WTC11 (cell line): Measurements from ENCODE around the gene PDE6D. TPM values are rescaled to one million over a fixed set of nuclear protein-coding genes. Genes with fewer than 3 reads are reported as not detected.

Experiments
- ATAC-seq: fragments of 200-7000 bp; cut with Tn5 transposase; 2 replicates; pipeline ENCODE4 v1.10.0; 2021; ENCODE audit warnings: mild to moderate bottlenecking, moderate library complexity
- CTCF ChIA-PET: fragments of 300-600 bp; sonication (Branson Sonifier 250); formaldehyde crosslinking; loops from one replicate; lab custom pipeline; 2021; ENCODE audit warnings: antibody characterized with exemption; lab: Charles Lee
- POLR2A ChIA-PET: fragments of 350-600 bp; sonication (Branson Sonifier 250); formaldehyde crosslinking; loops from one replicate; lab custom pipeline; 2021; ENCODE audit warnings: antibody characterized with exemption; lab: Charles Lee
- DNase-seq: peaks from one replicate; pipeline ENCODE4 v3.0.0; 2021; ENCODE audit warnings: low spot score
- H3K27ac Mint-ChIP-seq: 2 replicates; pipeline ENCODE4 v1.8.0; 2021; ENCODE audit warnings: mixed read lengths
- H3K27me3 Mint-ChIP-seq: 2 replicates; pipeline ENCODE4 v1.8.0; 2021; ENCODE audit warnings: low read depth, mild to moderate bottlenecking, moderate library complexity, mixed read lengths
- H3K36me3 Mint-ChIP-seq: 2 replicates; pipeline ENCODE4 v1.8.0; 2021; ENCODE audit warnings: mixed read lengths
- H3K4me1 Mint-ChIP-seq: 2 replicates; pipeline ENCODE4 v1.8.0; 2022; ENCODE audit warnings: mixed read lengths
- H3K4me3 Mint-ChIP-seq: 2 replicates; pipeline ENCODE4 v1.8.0; 2021; ENCODE audit warnings: mild to moderate bottlenecking, moderate library complexity, mixed read lengths
- H3K9me3 Mint-ChIP-seq: 2 replicates; pipeline ENCODE4 v1.8.0; 2021; ENCODE audit warnings: mixed read lengths
- FOXJ3 ChIP-seq: sonication (generic); formaldehyde crosslinking; IDR thresholded peaks from 2 replicates; pipeline ENCODE4 v1.9.0; 2021; ENCODE audit warnings: missing genetic modification reagents, mild to moderate bottlenecking, borderline replicate concordance
- FOXK1 ChIP-seq: sonication (generic); formaldehyde crosslinking; IDR thresholded peaks from 2 replicates; pipeline ENCODE4 v1.8.0; 2022; ENCODE audit warnings: mild to moderate bottlenecking, moderate library complexity, missing genetic modification reagents
- JUN ChIP-seq: sonication (generic); formaldehyde crosslinking; IDR thresholded peaks from 2 replicates; pipeline ENCODE4 v1.8.0; 2023; ENCODE audit warnings: mild to moderate bottlenecking, missing genetic modification reagents
- MXD4 ChIP-seq: fragments of 250-450 bp; sonication (Bioruptor Pico); IDR thresholded peaks from 2 replicates; pipeline ENCODE4 v1.8.0; 2021; ENCODE audit warnings: mild to moderate bottlenecking, moderate library complexity, borderline replicate concordance
- MYBL2 ChIP-seq: sonication (generic); formaldehyde crosslinking; IDR thresholded peaks from 2 replicates; pipeline ENCODE4 v1.8.1; 2023; ENCODE audit warnings: mild to moderate bottlenecking, moderate library complexity, missing genetic modification reagents
- NFYB ChIP-seq: sonication (generic); formaldehyde crosslinking; conservative IDR thresholded peaks from 2 replicates; pipeline ENCODE4 v1.8.0; 2022; ENCODE audit warnings: low read depth, missing genetic modification reagents
- RELA ChIP-seq: sonication (generic); formaldehyde crosslinking; IDR thresholded peaks from 2 replicates; pipeline ENCODE4 v1.8.1; 2022; ENCODE audit warnings: missing genetic modification reagents, mild to moderate bottlenecking, borderline replicate concordance
- SMAD4 ChIP-seq: sonication (generic); formaldehyde crosslinking; IDR thresholded peaks from 2 replicates; pipeline ENCODE4 v1.8.0; 2022; ENCODE audit warnings: mild to moderate bottlenecking, missing genetic modification reagents
- ZNF121 ChIP-seq: sonication (generic); formaldehyde crosslinking; IDR thresholded peaks from 2 replicates; pipeline ENCODE4 v1.8.0; 2023; ENCODE audit warnings: missing genetic modification reagents
- ZNF138 ChIP-seq: sonication (generic); formaldehyde crosslinking; conservative IDR thresholded peaks from 2 replicates; pipeline ENCODE4 v1.8.1; 2022; ENCODE audit warnings: mild to moderate bottlenecking, moderate library complexity, missing genetic modification reagents
- ZNF416 ChIP-seq: fragments of 250-450 bp; sonication (Bioruptor Pico); IDR thresholded peaks from 2 replicates; pipeline ENCODE4 v1.9.0; 2021; ENCODE audit warnings: mild to moderate bottlenecking, inconsistent platforms
- ZNF423 ChIP-seq: fragments of 250-450 bp; sonication (Bioruptor Pico); IDR thresholded peaks from 2 replicates; pipeline ENCODE4 v2.1.2; 2022; ENCODE audit warnings: mild to moderate bottlenecking, moderate library complexity
- ZNF671 ChIP-seq: fragments of 250-450 bp; sonication (Bioruptor Pico); IDR thresholded peaks from 2 replicates; pipeline ENCODE4 v1.8.0; 2021; ENCODE audit warnings: mild to moderate bottlenecking
- total RNA-seq: library from RNA; stranded (reverse); gene quantifications from 3 replicates; pipeline ENCODE4 v1.2.3, GENCODE V29; 2021
- TF ChIP-seq, protein P1 (sequence below): sonication (generic); formaldehyde crosslinking; IDR thresholded peaks from 2 replicates; pipeline ENCODE4 v1.8.1; 2023; ENCODE audit warnings: mild to moderate bottlenecking, missing genetic modification reagents, borderline replicate concordance
- TF ChIP-seq, protein P2 (sequence below): sonication (generic); formaldehyde crosslinking; IDR thresholded peaks from 2 replicates; pipeline ENCODE4 v1.8.0; 2023; ENCODE audit warnings: missing genetic modification reagents
- TF ChIP-seq, protein P3 (sequence below): sonication (generic); formaldehyde crosslinking; IDR thresholded peaks from 2 replicates; pipeline ENCODE4 v1.8.0; 2023; ENCODE audit warnings: missing genetic modification reagents, mild to moderate bottlenecking, borderline replicate concordance
- TF ChIP-seq, protein P4 (sequence below): fragments of 250-450 bp; sonication (Bioruptor Pico); IDR thresholded peaks from 2 replicates; pipeline ENCODE4 v1.9.0; 2021; ENCODE audit warnings: mild to moderate bottlenecking, borderline replicate concordance

Gene PDE6D
- total RNA-seq, 1 experiment from 2014 or later = 30.2 TPM

DNA sequence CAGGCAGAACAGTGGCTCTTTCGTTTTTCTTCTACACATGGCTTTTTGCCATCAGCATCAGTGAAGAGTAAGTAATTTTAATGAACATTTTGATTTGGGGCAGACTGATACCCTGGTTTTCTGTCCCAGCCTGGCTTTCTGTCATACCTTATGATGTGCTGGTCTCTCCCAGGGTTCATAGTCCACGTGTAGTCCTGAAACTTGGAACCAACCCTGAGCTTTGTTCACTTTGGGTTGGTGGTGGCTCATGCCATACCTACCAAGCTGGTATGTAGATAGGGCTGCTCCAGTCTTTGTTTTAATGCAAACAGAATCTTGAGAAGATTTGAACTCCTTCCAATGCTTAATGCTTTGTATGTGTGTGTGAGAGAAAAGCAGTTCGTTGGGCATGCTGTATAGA, 10.0 kb upstream of the PDE6D start (continued):
- TF ChIP-seq, protein P1, sequence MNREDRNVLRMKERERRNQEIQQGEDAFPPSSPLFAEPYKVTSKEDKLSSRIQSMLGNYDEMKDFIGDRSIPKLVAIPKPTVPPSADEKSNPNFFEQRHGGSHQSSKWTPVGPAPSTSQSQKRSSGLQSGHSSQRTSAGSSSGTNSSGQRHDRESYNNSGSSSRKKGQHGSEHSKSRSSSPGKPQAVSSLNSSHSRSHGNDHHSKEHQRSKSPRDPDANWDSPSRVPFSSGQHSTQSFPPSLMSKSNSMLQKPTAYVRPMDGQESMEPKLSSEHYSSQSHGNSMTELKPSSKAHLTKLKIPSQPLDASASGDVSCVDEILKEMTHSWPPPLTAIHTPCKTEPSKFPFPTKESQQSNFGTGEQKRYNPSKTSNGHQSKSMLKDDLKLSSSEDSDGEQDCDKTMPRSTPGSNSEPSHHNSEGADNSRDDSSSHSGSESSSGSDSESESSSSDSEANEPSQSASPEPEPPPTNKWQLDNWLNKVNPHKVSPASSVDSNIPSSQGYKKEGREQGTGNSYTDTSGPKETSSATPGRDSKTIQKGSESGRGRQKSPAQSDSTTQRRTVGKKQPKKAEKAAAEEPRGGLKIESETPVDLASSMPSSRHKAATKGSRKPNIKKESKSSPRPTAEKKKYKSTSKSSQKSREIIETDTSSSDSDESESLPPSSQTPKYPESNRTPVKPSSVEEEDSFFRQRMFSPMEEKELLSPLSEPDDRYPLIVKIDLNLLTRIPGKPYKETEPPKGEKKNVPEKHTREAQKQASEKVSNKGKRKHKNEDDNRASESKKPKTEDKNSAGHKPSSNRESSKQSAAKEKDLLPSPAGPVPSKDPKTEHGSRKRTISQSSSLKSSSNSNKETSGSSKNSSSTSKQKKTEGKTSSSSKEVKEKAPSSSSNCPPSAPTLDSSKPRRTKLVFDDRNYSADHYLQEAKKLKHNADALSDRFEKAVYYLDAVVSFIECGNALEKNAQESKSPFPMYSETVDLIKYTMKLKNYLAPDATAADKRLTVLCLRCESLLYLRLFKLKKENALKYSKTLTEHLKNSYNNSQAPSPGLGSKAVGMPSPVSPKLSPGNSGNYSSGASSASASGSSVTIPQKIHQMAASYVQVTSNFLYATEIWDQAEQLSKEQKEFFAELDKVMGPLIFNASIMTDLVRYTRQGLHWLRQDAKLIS = no peak

DNA sequence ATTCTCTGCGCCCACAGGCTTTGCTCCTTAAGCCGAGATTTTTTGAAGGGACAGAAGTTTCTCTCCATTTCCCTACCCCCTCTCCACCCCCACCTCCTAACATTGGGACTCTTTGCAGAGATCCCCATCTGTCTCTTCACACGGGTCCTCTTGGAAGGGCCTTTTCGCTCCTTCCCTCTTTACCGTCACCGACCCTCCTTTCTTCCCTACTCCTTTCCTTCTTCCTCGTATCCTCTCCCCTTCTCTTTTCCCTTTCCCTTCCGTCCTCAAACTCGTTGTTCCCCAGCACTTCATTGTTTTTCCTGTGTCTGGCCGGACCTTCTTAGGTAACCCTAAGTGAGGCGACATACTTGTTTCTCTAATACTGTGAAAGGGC, 5.8 kb upstream of the PDE6D start:
- POLR2A ChIA-PET = interaction anchor here (0.7 to 1.3 kb wide), 3 partner anchors 73 to 99 kb away, joined by 3 to 4 read pairs (median 3); partner anchors contain the start of gene PTMA
- ATAC-seq = no peak
- H3K9me3 Mint-ChIP-seq = no peaks in the 10 kb centered on the region
- DNase-seq = no peak
- peaks cover 26% of the 10 kb centered on the region for H3K4me1 Mint-ChIP-seq
- TF ChIP-seq ZNF138 (CRISPR knock-in tag) (no peak), MXD4 (CRISPR knock-in tag) (no peak), NFYB (CRISPR knock-in tag) (no peak), MYBL2 (CRISPR knock-in tag) (no peak), ZNF671 (CRISPR knock-in tag) (no peak), ZNF121 (CRISPR knock-in tag) (no peak), JUN (CRISPR knock-in tag) (no peak)
- TF ChIP-seq, protein P2, sequence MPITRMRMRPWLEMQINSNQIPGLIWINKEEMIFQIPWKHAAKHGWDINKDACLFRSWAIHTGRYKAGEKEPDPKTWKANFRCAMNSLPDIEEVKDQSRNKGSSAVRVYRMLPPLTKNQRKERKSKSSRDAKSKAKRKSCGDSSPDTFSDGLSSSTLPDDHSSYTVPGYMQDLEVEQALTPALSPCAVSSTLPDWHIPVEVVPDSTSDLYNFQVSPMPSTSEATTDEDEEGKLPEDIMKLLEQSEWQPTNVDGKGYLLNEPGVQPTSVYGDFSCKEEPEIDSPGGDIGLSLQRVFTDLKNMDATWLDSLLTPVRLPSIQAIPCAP (CRISPR knock-in tag) = no peak
- peak overlapping the region; percentile 91 for H3K27ac Mint-ChIP-seq
- H3K4me3 Mint-ChIP-seq = peak overlapping the region; percentile 95
- no peaks in the 10 kb centered on the region for H3K27me3 Mint-ChIP-seq
- H3K36me3 Mint-ChIP-seq = peaks cover 19% of the 10 kb centered on the region
- CTCF ChIA-PET = interaction anchor here (0.7 to 3.4 kb wide), 14 partner anchors 8 to 270 kb away, joined by 3 to 37 read pairs (median 6); no protein-coding TSS in a partner anchor

DNA sequence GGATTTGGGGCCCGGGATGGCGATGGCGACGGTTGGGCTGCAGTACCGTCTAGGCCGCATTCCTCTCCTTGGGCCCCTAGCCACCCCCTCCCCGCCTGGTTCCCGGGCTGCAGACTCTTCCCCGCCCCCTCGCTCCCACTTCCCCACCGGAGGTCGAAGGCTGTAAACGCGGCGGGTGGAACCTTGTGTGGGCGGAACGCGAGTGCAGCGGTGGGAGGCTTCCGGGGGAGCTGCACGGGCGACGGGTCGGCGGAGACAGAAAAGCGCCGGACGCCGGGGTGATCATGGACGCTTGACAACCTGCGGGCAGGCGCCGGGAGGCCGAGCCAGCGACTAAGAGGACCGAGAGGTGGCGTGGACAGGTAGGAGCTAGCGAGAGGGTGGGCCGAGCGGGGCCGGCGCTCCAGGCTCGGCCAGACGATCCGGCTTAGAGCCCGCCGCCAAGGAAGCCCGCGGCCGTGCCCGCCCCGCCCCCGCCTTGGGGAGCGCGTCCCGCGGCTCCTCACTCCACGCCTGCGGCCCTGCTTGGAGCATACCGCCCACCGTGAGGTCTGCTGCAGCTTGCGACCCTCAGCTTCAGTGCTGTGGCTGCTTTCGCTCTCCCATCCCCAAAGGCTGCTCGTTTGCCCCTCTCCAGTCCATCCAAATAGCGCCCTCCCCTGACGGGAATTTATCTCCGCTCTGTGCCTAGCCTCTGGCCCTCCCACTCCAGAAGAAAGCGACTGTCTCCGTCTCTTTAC, 5.3 kb upstream of the PDE6D start, which contains the start of gene COPS7B:
Gene COPS7B, plus strand, starts transcription at position 269 of the 740 bp plus-strand sequence. CDS start 2,126 bp downstream, outside the sequence.
- ATAC-seq = peak; percentile 82
- TF ChIP-seq ZNF416 (CRISPR knock-in tag) = no peak
- peak; percentile 39 for TF ChIP-seq ZNF423
- TF ChIP-seq, protein P3, sequence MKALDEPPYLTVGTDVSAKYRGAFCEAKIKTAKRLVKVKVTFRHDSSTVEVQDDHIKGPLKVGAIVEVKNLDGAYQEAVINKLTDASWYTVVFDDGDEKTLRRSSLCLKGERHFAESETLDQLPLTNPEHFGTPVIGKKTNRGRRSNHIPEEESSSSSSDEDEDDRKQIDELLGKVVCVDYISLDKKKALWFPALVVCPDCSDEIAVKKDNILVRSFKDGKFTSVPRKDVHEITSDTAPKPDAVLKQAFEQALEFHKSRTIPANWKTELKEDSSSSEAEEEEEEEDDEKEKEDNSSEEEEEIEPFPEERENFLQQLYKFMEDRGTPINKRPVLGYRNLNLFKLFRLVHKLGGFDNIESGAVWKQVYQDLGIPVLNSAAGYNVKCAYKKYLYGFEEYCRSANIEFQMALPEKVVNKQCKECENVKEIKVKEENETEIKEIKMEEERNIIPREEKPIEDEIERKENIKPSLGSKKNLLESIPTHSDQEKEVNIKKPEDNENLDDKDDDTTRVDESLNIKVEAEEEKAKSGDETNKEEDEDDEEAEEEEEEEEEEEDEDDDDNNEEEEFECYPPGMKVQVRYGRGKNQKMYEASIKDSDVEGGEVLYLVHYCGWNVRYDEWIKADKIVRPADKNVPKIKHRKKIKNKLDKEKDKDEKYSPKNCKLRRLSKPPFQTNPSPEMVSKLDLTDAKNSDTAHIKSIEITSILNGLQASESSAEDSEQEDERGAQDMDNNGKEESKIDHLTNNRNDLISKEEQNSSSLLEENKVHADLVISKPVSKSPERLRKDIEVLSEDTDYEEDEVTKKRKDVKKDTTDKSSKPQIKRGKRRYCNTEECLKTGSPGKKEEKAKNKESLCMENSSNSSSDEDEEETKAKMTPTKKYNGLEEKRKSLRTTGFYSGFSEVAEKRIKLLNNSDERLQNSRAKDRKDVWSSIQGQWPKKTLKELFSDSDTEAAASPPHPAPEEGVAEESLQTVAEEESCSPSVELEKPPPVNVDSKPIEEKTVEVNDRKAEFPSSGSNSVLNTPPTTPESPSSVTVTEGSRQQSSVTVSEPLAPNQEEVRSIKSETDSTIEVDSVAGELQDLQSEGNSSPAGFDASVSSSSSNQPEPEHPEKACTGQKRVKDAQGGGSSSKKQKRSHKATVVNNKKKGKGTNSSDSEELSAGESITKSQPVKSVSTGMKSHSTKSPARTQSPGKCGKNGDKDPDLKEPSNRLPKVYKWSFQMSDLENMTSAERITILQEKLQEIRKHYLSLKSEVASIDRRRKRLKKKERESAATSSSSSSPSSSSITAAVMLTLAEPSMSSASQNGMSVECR (CRISPR knock-in tag) = peak; percentile 90
- TF ChIP-seq, protein P4, sequence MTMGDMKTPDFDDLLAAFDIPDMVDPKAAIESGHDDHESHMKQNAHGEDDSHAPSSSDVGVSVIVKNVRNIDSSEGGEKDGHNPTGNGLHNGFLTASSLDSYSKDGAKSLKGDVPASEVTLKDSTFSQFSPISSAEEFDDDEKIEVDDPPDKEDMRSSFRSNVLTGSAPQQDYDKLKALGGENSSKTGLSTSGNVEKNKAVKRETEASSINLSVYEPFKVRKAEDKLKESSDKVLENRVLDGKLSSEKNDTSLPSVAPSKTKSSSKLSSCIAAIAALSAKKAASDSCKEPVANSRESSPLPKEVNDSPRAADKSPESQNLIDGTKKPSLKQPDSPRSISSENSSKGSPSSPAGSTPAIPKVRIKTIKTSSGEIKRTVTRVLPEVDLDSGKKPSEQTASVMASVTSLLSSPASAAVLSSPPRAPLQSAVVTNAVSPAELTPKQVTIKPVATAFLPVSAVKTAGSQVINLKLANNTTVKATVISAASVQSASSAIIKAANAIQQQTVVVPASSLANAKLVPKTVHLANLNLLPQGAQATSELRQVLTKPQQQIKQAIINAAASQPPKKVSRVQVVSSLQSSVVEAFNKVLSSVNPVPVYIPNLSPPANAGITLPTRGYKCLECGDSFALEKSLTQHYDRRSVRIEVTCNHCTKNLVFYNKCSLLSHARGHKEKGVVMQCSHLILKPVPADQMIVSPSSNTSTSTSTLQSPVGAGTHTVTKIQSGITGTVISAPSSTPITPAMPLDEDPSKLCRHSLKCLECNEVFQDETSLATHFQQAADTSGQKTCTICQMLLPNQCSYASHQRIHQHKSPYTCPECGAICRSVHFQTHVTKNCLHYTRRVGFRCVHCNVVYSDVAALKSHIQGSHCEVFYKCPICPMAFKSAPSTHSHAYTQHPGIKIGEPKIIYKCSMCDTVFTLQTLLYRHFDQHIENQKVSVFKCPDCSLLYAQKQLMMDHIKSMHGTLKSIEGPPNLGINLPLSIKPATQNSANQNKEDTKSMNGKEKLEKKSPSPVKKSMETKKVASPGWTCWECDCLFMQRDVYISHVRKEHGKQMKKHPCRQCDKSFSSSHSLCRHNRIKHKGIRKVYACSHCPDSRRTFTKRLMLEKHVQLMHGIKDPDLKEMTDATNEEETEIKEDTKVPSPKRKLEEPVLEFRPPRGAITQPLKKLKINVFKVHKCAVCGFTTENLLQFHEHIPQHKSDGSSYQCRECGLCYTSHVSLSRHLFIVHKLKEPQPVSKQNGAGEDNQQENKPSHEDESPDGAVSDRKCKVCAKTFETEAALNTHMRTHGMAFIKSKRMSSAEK (CRISPR knock-in tag) = no peak
- TF ChIP-seq FOXK1 (CRISPR knock-in tag) = peak; percentile 95
- peak; percentile 18; the same call in 1 of the 2 replicates for TF ChIP-seq SMAD4 (CRISPR knock-in tag)
- no peak for TF ChIP-seq FOXJ3 (CRISPR knock-in tag)
- TF ChIP-seq RELA = peak; percentile 66; the same call in 1 of the 2 replicates
- TF ChIP-seq ZNF138 (CRISPR knock-in tag) = no peak; the same call in 1 of the 2 replicates

More for the DNA sequence above, 5.3 kb upstream of the PDE6D start, which contains the start of gene COPS7B:
- peak within 1 kb of the TSS; percentile 95 for H3K4me3 Mint-ChIP-seq
- no peaks in the 10 kb centered on the region for H3K9me3 Mint-ChIP-seq
- peak; percentile 91 for DNase-seq
- POLR2A ChIA-PET = interaction anchor here (0.6 to 2.0 kb wide), 5 partner anchors 73 to 480 kb away, joined by 3 to 5 read pairs (median 3); partner anchors contain the start of gene PTMA
- peaks cover 30% of the 10 kb centered on the region for H3K4me1 Mint-ChIP-seq
- CTCF ChIA-PET = interaction anchor here (0.7 to 3.4 kb wide), 20 partner anchors 9 to 269 kb away, joined by 3 to 37 read pairs (median 4); no protein-coding TSS in a partner anchor
- H3K36me3 Mint-ChIP-seq = peaks cover 17% of the 10 kb centered on the region
- H3K27ac Mint-ChIP-seq = peak within 1 kb of the TSS; percentile 99
- no peaks in the 10 kb centered on the region for H3K27me3 Mint-ChIP-seq
